ENCODE measurements around the gene IL6.
A peak's percentile ranks its signal among the peaks of the same experiment; 100 is the strongest.
"Not testable (repeated sequence)": the region's sequence is repeated elsewhere in the genome, so short reads cannot be mapped to it uniquely, and the experiment has no call there.

Gene IL6

GRCh38 chr7:22726345-22726906 lies 574 bp upstream of the IL6 start:
- DNase-seq (ENCODE audit: low read depth in 2 of 2), result peak; percentile 6 to 13

- no peak for DNase-seq (ENCODE audit: low read depth in 2 of 2)
These were observed 675 bp downstream of the IL6 start for GRCh38 chr7:22727714-22728035.

GRCh38 chr7:22728401-22729029 lies 1.5 kb downstream of the IL6 start:
- DNase-seq (ENCODE audit: low read depth in 2 of 2), result no peak

- DNase-seq (ENCODE audit: low read depth in 2 of 2), result no peak
These were observed 2.3 kb downstream of the IL6 start for GRCh38 chr7:22729180-22729825.

- DNase-seq (ENCODE audit: low read depth in 2 of 2), result no peak
These were observed 3.2 kb downstream of the IL6 start for GRCh38 chr7:22730066-22730710.

- no peak for DNase-seq (ENCODE audit: low read depth in 2 of 2)
These were observed 4.1 kb downstream of the IL6 start for GRCh38 chr7:22730921-22731654.

DNA sequence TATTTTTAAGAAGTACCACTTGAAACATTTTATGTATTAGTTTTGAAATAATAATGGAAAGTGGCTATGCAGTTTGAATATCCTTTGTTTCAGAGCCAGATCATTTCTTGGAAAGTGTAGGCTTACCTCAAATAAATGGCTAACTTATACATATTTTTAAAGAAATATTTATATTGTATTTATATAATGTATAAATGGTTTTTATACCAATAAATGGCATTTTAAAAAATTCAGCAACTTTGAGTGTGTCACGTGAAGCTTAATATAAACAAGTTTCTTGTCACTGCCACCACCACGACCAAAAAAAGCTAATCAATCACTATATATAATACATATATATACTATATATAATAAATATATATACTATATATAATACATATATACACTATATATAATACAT lies 4.8 kb downstream of the IL6 start:
- no peak for DNase-seq (ENCODE audit: low read depth in 2 of 2)

DNA sequence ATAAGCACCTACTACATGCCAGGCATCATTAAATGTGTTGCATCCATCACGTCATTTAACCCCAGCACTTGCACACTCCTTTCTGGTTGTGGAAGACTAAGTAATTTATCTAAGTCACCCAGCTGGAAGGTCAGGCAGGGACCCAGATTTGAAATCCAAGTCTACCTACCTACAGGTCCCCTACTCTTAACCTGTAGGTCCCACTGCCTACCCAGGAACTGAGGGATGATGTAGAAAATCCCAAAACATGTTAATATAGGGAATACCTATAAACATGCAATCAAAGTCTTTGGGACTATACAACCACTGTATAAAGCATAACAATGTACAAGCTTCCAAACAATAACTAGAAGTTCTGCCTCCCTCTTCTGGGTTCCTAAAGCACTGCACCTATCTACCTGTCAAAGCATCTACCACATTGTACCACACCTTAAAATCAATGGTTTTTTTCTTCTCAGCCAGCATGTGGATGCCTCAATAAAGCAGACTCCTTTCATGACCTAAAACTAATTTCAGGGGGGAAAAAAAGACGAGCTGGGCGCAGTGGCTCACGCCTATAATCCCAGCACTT lies 5.6 kb downstream of the IL6 start:
- no peak for DNase-seq (ENCODE audit: low read depth in 2 of 2)

GRCh38 chr7:22733761-22734160 lies 6.8 kb downstream of the IL6 start:
- no peak for DNase-seq (ENCODE audit: low read depth in 2 of 2)

DNA sequence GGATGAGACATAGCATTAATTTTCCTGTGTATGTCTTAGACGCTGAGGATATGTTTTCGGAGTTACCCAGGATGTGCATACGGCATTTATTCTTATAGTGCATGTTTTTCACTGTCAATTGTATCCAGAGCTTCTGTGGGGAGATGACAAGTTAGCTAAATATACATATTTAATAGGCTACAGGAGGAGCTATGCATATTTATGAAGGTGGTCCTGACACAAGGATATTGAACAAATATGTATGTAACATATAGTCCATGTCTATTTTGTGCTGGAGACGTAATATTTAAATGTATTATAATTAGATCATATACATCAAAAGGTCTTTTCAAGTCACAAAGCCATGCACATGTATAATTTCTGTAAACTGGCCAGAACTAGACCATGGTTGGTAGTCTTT lies 16.0 kb downstream of the IL6 start:
- no peak for DNase-seq (ENCODE audit: low read depth in 2 of 2)

DNA sequence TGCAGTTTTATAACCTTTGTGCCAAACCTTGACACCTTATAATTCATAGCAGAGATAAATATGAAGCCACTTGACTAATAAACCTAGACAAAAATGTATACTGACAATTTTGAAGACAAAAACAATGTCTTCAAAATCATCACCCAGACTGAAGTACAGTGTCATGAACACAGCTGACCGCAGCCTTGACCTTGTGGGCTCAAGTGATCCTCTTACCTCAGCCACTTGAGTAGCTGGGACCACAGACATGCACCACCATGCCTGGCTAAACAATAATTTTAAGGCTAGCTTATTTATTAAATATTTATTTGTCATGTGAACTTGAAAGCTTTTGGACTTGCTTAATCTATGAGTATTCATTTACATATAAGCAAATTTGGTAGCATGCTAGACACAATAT lies 24.3 kb downstream of the IL6 start:
- no peak for DNase-seq (ENCODE audit: low read depth in 2 of 2)

DNA sequence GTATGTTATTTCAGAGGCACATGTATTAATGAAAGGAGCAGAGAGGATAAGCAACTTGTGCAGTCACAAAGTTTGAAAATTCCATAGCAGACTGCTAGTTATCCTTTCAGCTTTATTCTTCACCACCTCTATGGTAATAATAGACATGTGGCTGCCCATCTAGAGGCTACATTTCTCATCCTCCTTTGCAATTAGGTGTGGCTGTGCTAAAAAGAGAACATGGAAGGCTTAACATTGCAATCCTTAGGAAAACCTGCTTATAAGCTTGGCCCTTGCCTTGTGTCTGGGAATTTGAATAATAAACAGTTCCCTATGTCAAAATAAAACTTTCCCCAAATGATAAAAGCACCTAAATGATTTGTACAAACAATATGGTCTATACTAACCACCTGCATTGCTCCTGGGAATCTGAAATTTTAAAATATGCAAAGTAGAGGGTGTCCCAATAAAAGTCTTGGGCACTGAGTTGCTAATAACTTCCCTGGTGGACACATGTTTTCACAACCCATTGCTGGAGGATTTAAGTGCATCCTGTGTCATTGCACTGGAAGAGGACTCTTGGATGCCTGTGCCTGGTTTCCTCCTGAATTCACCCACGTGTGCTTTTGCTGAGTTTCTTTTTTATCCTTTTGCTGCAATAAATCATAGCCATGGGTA lies 30.5 kb downstream of the IL6 start:
- DNase-seq (ENCODE audit: low read depth in 2 of 2), result no peak

GRCh38 chr7:22758576-22758975 lies 31.6 kb downstream of the IL6 start:
- DNase-seq (ENCODE audit: low read depth in 2 of 2), result no peak

GRCh38 chr7:22759721-22760120 lies 32.7 kb downstream of the IL6 start:
- DNase-seq (ENCODE audit: low read depth in 2 of 2), result no peak

DNA sequence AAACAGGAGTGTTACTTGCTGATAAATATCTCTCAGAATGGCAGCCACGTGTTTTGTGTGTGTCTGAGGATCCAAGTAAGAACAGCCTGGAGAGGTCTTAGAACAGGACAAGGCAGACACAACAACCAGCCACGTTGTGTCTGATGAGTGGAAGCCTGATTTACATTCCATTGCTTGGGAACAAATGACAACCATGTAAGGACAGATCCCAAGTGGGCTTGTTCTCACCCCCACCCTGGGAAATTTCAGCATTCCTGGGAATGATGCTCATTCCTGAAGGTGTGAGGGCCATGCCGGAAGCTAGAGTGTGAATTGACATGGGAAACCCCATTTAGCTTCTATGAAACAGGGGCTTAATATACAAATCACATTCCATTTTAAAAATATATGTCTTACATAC lies 35.9 kb downstream of the IL6 start:
- DNase-seq (ENCODE audit: low read depth in 2 of 2), result no peak

DNA sequence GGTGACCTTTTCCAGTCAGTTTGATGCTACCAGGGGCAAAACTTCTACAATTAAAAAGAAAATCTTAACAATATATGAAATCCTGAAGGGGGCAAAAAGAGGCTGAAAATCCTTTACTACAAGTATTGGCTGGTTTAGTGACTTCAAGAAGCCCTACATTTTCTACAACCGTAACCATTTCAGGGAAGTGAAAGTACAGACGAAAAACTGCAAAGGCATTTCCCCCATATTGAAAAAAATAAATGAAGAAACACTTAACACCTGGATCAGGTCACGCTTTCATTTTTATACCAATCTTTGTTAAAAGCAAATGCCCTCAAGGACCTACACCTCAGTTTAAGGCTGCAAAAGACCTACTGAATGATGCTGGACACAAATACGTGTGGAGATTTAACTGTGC lies 38.6 kb downstream of the IL6 start:
- no peak for DNase-seq (ENCODE audit: low read depth in 2 of 2)

DNA sequence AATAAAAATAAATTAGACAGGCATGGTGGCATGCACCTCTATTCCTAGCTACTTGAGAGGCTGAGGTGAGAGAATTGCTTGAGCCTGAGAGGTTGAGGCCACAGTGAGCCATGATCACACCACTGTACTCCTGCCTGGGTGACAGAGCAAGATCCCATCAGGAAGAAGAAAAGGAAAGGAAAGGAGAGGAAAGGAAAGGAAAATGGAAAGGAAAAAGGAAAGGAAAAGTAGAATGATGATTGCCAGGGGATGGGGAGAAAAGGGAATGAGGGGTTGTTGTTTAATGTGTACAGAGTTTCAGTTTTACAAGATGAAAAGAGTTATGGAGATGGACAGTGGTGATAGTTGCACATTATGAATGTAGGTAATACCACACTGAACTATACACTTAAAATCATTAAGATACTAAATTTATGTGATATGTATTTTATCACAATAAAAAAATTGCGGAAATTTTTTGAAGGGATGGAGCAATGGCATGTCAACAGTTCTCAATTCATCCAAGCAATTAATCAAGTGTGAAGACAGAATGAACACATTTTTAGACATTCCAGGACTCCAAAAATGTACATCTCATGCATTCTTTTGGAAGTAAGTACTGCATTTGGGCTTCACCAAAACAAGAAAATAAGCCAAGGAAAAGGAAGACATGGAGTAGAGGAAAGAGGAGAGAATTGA lies 44.3 kb downstream of the IL6 start:
- no peak for DNase-seq (ENCODE audit: low read depth in 2 of 2)

- DNase-seq (ENCODE audit: low read depth in 2 of 2), result no peak
These were observed 44.9 kb downstream of the IL6 start for GRCh38 chr7:22771872-22772228.

GRCh38 chr7:22772885-22773284 lies 45.9 kb downstream of the IL6 start:
- DNase-seq (ENCODE audit: low read depth in 2 of 2), result no peak

GRCh38 chr7:22776964-22777363 lies 50.0 kb downstream of the IL6 start:
- no peak for DNase-seq (ENCODE audit: low read depth in 2 of 2)

GRCh38 chr7:22779730-22780323 lies 52.8 kb downstream of the IL6 start:
- DNase-seq (ENCODE audit: low read depth in 2 of 2), result not testable (repeated sequence)

Measured in stimulated activated CD8-positive, alpha-beta memory T cell treated with anti-CD3 and anti-CD28 coated beads, Interleukin-7, amount 100 ng/mL, for 4 hours (primary cell).